ENCODE data around the gene GBP1.

- TF ChIP-seq, protein P1, sequence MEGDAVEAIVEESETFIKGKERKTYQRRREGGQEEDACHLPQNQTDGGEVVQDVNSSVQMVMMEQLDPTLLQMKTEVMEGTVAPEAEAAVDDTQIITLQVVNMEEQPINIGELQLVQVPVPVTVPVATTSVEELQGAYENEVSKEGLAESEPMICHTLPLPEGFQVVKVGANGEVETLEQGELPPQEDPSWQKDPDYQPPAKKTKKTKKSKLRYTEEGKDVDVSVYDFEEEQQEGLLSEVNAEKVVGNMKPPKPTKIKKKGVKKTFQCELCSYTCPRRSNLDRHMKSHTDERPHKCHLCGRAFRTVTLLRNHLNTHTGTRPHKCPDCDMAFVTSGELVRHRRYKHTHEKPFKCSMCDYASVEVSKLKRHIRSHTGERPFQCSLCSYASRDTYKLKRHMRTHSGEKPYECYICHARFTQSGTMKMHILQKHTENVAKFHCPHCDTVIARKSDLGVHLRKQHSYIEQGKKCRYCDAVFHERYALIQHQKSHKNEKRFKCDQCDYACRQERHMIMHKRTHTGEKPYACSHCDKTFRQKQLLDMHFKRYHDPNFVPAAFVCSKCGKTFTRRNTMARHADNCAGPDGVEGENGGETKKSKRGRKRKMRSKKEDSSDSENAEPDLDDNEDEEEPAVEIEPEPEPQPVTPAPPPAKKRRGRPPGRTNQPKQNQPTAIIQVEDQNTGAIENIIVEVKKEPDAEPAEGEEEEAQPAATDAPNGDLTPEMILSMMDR (conservative IDR thresholded peaks at IDR 0.05; ENCODE audit: low read length) = no peak
- TF ChIP-seq EZH2phosphoT487 (IDR thresholded peaks at IDR 0.05; ENCODE audit: borderline replicate concordance) = no peak
These were observed 19.9 kb downstream of the GBP1 start for GRCh38 chr1:89044970-89045721.
